Transverse colon (tissue), 4 donors: ENCODE data around the gene TDG. TPM values are rescaled to one million over a fixed set of nuclear protein-coding genes. Genes with fewer than 3 reads are reported as not detected.

ENCODE experiments used
- DNase-seq: peaks from one replicate; pipeline ENCODE4 v3.0.0-alpha.2; 2019
- H3K27ac ChIP-seq, 4 donors: fragments of 200-600 bp; sonication (generic); 2 replicates each; pipeline ENCODE4 v1.5.1; 2016 to 2018; ENCODE audit warnings: inconsistent platforms in 4 of 4
- H3K27me3 ChIP-seq: fragments of 200-600 bp; sonication (generic); 2 replicates; pipeline ENCODE4 v1.5.1; 2017; ENCODE audit warnings: inconsistent platforms
- H3K36me3 ChIP-seq, 4 donors: fragments of 200-600 bp; sonication (generic); 2 replicates each; pipeline ENCODE4 v1.5.1; 2017 to 2019; ENCODE audit warnings: inconsistent platforms in 4 of 4
- H3K4me1 ChIP-seq, 4 donors: fragments of 200-600 bp; sonication (generic); 2 replicates each; pipeline ENCODE4 v1.5.1; 2017 to 2020; ENCODE audit warnings: inconsistent platforms in 4 of 4
- H3K4me3 ChIP-seq, 4 donors: fragments of 200-600 bp; sonication (generic); 1 replicate in 1 of 4; 2 replicates in 3 of 4; pipeline versions ENCODE4 v1.5.1 to v1.6.1; 2017 to 2019; ENCODE audit warnings: inconsistent platforms in 4 of 4
- H3K9me3 ChIP-seq, 2 donors: fragments of 200-600 bp; sonication (generic); 2 replicates each; pipeline ENCODE4 v1.5.1; 2017 to 2019; ENCODE audit warnings: inconsistent platforms in 2 of 2
- CTCF ChIP-seq, 5 experiments: fragments of 200-600 bp in 3 of 5; fragments of 450-650 bp in 2 of 5; sonication (generic) in 3 of 5; IDR thresholded peaks; 1 replicate in 2 of 5; 2 replicates in 3 of 5; pipeline ENCODE4 v1.5.1; 2016 to 2017; ENCODE audit warnings: antibody characterized with exemption in 5 of 5, inconsistent platforms in 3 of 5, mild to moderate bottlenecking in 2 of 5, moderate library complexity in 1 of 5
- EP300 ChIP-seq: sonication (generic); formaldehyde crosslinking; IDR thresholded peaks from one replicate; pipeline ENCODE4 v1.6.1; 2017; ENCODE audit warnings: antibody characterized with exemption, low read depth
- POLR2A ChIP-seq: fragments of 450-650 bp; IDR thresholded peaks from one replicate; pipeline ENCODE4 v1.6.1; 2016; ENCODE audit warnings: antibody characterized with exemption, mild to moderate bottlenecking, moderate library complexity
- POLR2AphosphoS5 ChIP-seq, 3 donors: sonication (generic); formaldehyde crosslinking; IDR thresholded peaks; one replicate each; pipeline ENCODE4 v1.6.1; 2016; ENCODE audit warnings: antibody characterized with exemption in 3 of 3
- WGBS, 2 donors: methylation state at CpG; one replicate each; pipeline ENCODE4 v1.1.5; 2018; ENCODE audit warnings: low coverage in 1 of 2; 5-methylcytosine and 5-hydroxymethylcytosine counted together
- in situ Hi-C, 4 donors: fragments of 200-750 bp; cut with MboI; loops; one replicate each; pipeline versions ENCODE4 v1.15.0 to v1.15.1; 2017; ENCODE audit warnings: low sequenced_read_pairs in 3 of 4, low pct_ligation_motif_present in 1 of 4, low pct_unique_long_range_greater_than_20kb in 1 of 4
- intact Hi-C: fragments of 100-400 bp; cut with DNase I; formaldehyde crosslinking; loops from one replicate; pipeline ENCODE4 v1.15.1; 2023; ENCODE audit warnings: low total_unique reads
- total RNA-seq, 4 donors: library from RNA; depleted of rRNA; stranded (reverse); fragments of >200 nt; gene quantifications; one replicate each; pipeline ENCODE4 v1.1.0, GENCODE V29; 2016

TDG gene
- total RNA-seq, 4 donors from 2014 or later = 17.9 to 43.4 (median 26.1) TPM

GRCh38 chr12:103986829-103987228 lies 21.2 kb downstream of the TDG start:
- intact Hi-C loops = no loop called here
- Histone ChIP-seq H3K4me1 (no peaks in the 10 kb centered on the region), H3K27me3 (no peaks in the 10 kb centered on the region), H3K36me3 (peaks cover 0 to 44% (median 22%) of the 10 kb centered on the region in 4 donors), H3K9me3 (no peaks in the 10 kb centered on the region), H3K27ac (no peak overlapping the region), H3K4me3 (no peak overlapping the region)
- WGBS, 2 donors = 84 to 87% methylated on average over 2 of the region's 2 CpGs
- in situ Hi-C loops = no loop called here
- TF ChIP-seq POLR2A = no peak
- DNase-seq = no peak

- Histone ChIP-seq H3K9me3 (no peaks in the 10 kb centered on the region), H3K4me3 (no peak overlapping the region), H3K36me3 (peaks cover 0 to 4% (median 0%) of the 10 kb centered on the region in 4 donors), H3K27ac (no peak overlapping the region), H3K4me1 (no peaks in the 10 kb centered on the region), H3K27me3 (no peaks in the 10 kb centered on the region)
- 84 to 86% methylated on average over 3 to 4 of the region's 4 CpGs for WGBS, 2 donors
- TF ChIP-seq POLR2AphosphoS5 (IDR thresholded peaks at IDR 0.05) = no peak
- no peak for TF ChIP-seq EP300
- no peak for TF ChIP-seq POLR2A
- no peak for TF ChIP-seq CTCF (IDR thresholded peaks at IDR 0.05)
- DNase-seq = no peak
- intact Hi-C loops (no loop called here), in situ Hi-C loops (no loop called here)
Measured at GRCh38 chr12:103994235-103994634, 28.6 kb downstream of the TDG start.

GRCh38 chr12:103996595-103996994 lies 30.9 kb downstream of the TDG start:
- Histone ChIP-seq H3K4me1 (no peaks in the 10 kb centered on the region), H3K27me3 (no peaks in the 10 kb centered on the region), H3K9me3 (no peaks in the 10 kb centered on the region), H3K4me3 (no peak overlapping the region), H3K27ac (no peak overlapping the region), H3K36me3 (no peaks in the 10 kb centered on the region)
- in situ Hi-C loops = no loop called here
- WGBS, 2 donors = 89% methylated on average over 5 of the region's 5 CpGs; no CpG with 5 or more reads in 1 of the 2 donors
- intact Hi-C loops = no loop called here
- DNase-seq = no peak
- TF ChIP-seq CTCF (IDR thresholded peaks at IDR 0.05) = no peak
- no peak for TF ChIP-seq EP300
- no peak for TF ChIP-seq POLR2A
- TF ChIP-seq POLR2AphosphoS5 (IDR thresholded peaks at IDR 0.05) = no peak

GRCh38 chr12:103997286-103997900 lies 31.7 kb downstream of the TDG start:
- WGBS, 2 donors = 62 to 80% methylated on average over 9 to 16 of the region's 16 CpGs
- H3K27ac ChIP-seq = no peak overlapping the region
- H3K9me3 ChIP-seq = no peaks in the 10 kb centered on the region
- peak; percentile 13 for DNase-seq
- H3K27me3 ChIP-seq = no peaks in the 10 kb centered on the region
- H3K36me3 ChIP-seq = no peaks in the 10 kb centered on the region
- in situ Hi-C loops = no loop called here
- intact Hi-C loops = no loop called here
- no peak for TF ChIP-seq POLR2AphosphoS5 (IDR thresholded peaks at IDR 0.05)
- H3K4me3 ChIP-seq = no peak overlapping the region
- no peaks in the 10 kb centered on the region for H3K4me1 ChIP-seq

GRCh38 chr12:103998976-103999375 lies 33.3 kb downstream of the TDG start:
- no peak for TF ChIP-seq CTCF (IDR thresholded peaks at IDR 0.05)
- no peak for DNase-seq
- intact Hi-C loops (no loop called here), in situ Hi-C loops (no loop called here)
- no peaks in the 10 kb centered on the region for H3K36me3 ChIP-seq
- no peak overlapping the region for H3K4me3 ChIP-seq
- H3K27ac ChIP-seq = no peak overlapping the region
- no peaks in the 10 kb centered on the region for H3K4me1 ChIP-seq
- 81 to 83% methylated on average over 5 of the region's 5 CpGs for WGBS, 2 donors
- H3K27me3 ChIP-seq = peaks cover 3% of the 10 kb centered on the region
- H3K9me3 ChIP-seq = no peaks in the 10 kb centered on the region
